Fibroblast of villous mesenchyme (primary cell): Measurements from ENCODE around the gene SHISAL2A. TPM values are rescaled to one million over a fixed set of nuclear protein-coding genes. Genes with fewer than 3 reads are reported as not detected.
"Not testable (repeated sequence)": the region's sequence is repeated elsewhere in the genome, so short reads cannot be mapped to it uniquely, and the experiment has no call there.

Experiments
- DNase-seq: peaks from one replicate; pipeline ENCODE4 v3.0.0-alpha.2; 2010; ENCODE audit warnings: low read depth
- H3K4me3 ChIP-seq: 2 replicates; pipeline ENCODE4 v1.5.1; 2011; ENCODE audit warnings: low read depth, mild to moderate bottlenecking, low read length
- total RNA-seq: library from RNA; depleted of rRNA; stranded (reverse); fragments of >200 nt; gene quantifications from 2 replicates; pipeline ENCODE4 v1.2.3, GENCODE V29; 2012
- TF ChIP-seq, protein P1 (sequence below): IDR thresholded peaks from 2 replicates; pipeline ENCODE4 v1.5.1; 2012; ENCODE audit warnings: low read depth, mild to moderate bottlenecking, low read length; ENCODE audit not compliant: insufficient read depth

Gene SHISAL2A
- total RNA-seq, 1 donor: not detected

DNA sequence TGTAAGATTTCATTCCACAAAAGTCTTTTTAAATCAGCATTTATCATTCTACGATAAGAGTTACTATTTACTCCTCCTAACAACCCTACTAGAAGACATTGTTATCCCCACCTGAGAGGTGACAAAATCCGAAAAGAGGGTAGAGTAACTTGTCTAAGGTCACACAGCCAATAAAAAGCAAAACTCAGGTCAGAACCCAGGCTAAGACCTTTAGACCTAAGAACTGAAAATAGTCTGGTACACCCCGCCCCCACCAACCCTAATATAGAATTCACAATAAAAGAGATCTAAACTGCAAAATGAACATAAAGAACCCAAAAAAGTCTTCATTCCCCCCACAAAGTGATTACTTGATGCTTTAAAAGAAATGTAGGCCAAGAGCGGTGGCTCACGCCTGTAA, 46.5 kb downstream of the SHISAL2A start:
- TF ChIP-seq, protein P1, sequence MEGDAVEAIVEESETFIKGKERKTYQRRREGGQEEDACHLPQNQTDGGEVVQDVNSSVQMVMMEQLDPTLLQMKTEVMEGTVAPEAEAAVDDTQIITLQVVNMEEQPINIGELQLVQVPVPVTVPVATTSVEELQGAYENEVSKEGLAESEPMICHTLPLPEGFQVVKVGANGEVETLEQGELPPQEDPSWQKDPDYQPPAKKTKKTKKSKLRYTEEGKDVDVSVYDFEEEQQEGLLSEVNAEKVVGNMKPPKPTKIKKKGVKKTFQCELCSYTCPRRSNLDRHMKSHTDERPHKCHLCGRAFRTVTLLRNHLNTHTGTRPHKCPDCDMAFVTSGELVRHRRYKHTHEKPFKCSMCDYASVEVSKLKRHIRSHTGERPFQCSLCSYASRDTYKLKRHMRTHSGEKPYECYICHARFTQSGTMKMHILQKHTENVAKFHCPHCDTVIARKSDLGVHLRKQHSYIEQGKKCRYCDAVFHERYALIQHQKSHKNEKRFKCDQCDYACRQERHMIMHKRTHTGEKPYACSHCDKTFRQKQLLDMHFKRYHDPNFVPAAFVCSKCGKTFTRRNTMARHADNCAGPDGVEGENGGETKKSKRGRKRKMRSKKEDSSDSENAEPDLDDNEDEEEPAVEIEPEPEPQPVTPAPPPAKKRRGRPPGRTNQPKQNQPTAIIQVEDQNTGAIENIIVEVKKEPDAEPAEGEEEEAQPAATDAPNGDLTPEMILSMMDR: no peak
- DNase-seq: no peak
- H3K4me3 ChIP-seq: no peak overlapping the region

DNA sequence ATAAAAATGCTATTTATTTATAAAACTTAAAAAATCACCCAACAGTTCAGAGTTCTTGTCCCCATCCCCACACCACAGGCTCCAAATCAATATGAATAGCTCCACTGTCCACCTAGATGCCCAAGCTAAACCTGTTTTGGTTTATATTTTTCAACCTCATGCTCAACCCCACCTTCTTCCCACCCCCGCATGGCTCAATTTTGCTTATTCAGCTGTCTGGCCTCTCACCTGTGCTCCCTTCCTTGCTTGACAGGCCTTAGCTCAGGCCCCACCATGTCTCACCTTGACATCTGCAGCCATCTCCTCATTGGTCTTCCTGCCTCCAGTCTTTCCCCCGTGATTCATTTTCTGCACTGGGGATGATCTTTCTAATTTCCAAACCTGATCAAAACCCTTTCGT, 47.4 kb downstream of the SHISAL2A start:
- no peak for DNase-seq
- H3K4me3 ChIP-seq: no peak overlapping the region
- TF ChIP-seq, protein P1: no peak

DNA sequence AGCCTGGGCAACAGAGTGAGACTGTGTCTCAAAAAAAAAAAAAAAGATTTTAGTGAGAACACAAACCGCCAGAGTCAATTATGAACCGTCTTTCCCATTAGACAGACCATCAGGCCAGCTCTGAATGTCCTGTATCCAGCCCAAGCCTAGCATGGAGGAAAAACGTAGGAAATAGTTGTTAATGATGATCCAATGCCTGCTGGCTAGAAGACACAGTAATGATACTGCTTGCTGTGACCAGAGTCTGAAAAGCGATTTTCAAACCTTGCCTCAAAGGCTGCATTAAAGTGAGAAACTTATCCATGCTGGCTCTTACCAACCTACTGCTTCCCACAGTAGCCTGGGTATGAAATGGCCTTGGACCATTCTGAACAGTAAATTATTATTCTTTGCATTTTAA, 48.2 kb downstream of the SHISAL2A start:
- DNase-seq: no peak
- TF ChIP-seq, protein P1: no peak
- no peak overlapping the region for H3K4me3 ChIP-seq

DNA sequence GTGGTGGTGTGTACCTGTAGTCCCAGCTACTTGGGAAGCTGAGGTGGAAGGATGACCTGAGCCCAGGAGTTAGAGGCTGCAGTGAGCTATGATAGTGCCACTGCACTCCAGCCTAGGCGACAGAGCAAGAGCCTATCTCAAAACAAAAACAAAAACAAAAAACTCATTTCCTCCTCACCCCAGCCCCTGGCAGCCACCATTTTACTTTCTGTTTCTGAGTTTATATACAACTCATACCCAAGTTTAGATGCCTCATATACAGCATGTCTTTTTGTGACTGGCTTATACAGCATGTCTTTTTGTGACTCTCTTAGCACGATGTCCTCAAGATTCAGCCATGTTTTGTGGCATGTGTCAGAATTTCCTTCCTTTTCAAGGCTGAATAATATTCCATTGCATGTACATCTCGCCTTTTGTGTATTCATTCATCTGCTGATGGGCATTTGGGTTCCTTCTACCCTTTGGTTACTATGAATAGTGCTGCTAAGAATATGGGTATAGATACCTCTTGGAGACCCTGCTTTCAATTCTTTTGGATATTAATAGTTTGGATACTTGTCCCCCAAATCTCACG, 50.5 kb downstream of the SHISAL2A start:
- H3K4me3 ChIP-seq: no peak overlapping the region
- TF ChIP-seq, protein P1: no peak
- no peak for DNase-seq

DNA sequence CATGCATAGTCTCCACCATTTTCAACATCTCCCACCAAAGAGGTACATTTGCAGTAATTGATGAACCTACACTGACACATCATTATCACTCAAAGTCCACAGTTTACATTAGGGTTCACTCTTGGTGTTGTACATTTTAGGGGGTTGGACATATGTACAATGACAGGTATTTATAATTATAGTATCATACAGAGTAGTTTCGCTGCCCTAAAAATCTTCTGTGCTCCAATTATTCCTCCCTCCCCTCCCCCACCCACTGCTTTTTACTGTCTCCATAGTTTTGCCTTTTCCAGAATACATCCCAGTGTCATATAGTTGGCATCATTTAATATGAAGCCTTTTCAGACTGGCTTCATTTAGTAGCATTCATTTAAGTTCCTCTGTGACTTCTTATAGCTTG, 51.6 kb downstream of the SHISAL2A start:
- TF ChIP-seq, protein P1: no peak
- DNase-seq: no peak
- H3K4me3 ChIP-seq: no peak overlapping the region

DNA sequence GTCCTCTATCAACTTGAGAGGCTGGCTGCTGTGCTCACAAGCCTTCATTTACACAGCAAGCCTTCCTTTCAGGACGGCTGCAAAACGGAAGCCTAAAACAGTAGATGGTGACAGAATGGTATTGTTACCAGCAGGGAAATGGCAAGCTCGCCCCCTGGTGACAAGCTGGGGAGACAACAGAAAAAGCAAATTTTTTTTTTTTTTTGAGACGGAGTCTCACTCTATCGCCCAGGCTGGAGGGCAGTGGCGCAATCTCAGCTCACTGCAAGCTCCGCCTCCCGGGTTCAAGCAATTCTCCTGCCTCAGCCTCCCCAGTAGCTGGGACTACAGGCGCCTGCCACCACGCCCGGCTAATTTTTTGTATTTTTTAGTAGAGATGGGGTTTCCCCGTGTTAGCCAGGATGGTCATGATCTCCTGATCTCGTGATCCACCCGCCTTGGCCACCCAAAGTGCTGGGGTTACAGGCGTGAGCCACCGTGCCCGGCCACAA, 53.3 kb downstream of the SHISAL2A start:
- TF ChIP-seq, protein P1: peak; percentile 78
- not testable (repeated sequence) for H3K4me3 ChIP-seq

DNA sequence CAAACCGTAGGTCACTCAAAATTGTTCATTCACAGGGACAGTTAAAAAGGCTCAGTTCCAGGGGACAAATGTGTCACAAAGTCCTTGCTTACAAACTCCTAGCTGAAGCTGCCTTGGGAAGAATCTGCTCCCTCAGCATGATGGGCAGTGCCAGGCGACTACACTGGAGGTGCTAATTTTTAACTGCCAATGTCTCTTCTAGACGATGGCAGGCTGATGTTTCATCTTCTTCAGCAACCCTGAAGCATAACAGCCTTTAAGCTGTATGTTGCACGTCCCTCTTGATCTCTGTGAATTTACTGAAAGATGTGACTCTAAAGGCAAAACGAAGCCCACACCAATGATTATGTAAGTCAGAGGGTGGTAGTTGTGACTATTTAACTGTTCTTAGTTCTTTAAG, 53.9 kb downstream of the SHISAL2A start:
- DNase-seq: no peak
- no peak overlapping the region for H3K4me3 ChIP-seq
- TF ChIP-seq, protein P1: no peak

More for the DNA sequence above, 53.3 kb downstream of the SHISAL2A start:
- DNase-seq: peak; percentile 72
